ENCODE data around the gene CMTR2. TPM values are rescaled to one million over a fixed set of nuclear protein-coding genes. Genes with fewer than 3 reads are reported as not detected.

Gene CMTR2
- total RNA-seq = 18.2 and 21.9 TPM in 2 replicates

GRCh38 chr16:71288890-71289731 lies at the start of gene CMTR2:
Gene CMTR2 (minus strand): TSS chr16:71289402. CDS start chr16:71285920, 3,482 bp downstream.

Other genes with a start within 250 kb of the CMTR2 start
- 0.26 and 0.40 TPM in 2 replicates for gene HYDIN, start 58.7 kb downstream of the CMTR2 start, total RNA-seq
- gene CALB2, start 69.3 kb upstream of the CMTR2 start, total RNA-seq = 1.4 TPM in 1 of 2 replicates, not detected in the other
- not detected in 2 replicates for gene TLE7, start 152.7 kb upstream of the CMTR2 start, total RNA-seq
- gene ZNF23, start 172.8 kb upstream of the CMTR2 start, total RNA-seq = 5.9 and 8.9 TPM in 2 replicates
- gene ZNF19, start 199.9 kb upstream of the CMTR2 start, total RNA-seq = 1.2 and 1.3 TPM in 2 replicates
- gene CHST4, start 237.0 kb upstream of the CMTR2 start, total RNA-seq = not detected in 2 replicates